B cell (primary cell): ENCODE measurements around the gene CBX2. TPM values are rescaled to one million over a fixed set of nuclear protein-coding genes. Genes with fewer than 3 reads are reported as not detected.

Source experiments
- ATAC-seq: fragments of 200-7000 bp; cut with Tn5 transposase; one replicate; pipeline ENCODE4 v1.10.0; 2021; ENCODE audit warnings: low read depth, mild to moderate bottlenecking, moderate number of reproducible peaks, moderate library complexity
- CTCF ChIA-PET: fragments of 350-600 bp; sonication (Branson Sonifier 250); formaldehyde crosslinking; loops from one replicate; lab custom pipeline; 2021; ENCODE audit warnings: antibody characterized with exemption, inconsistent platforms; lab: Charles Lee
- POLR2A ChIA-PET: fragments of 350-600 bp; sonication (Branson Sonifier 250); formaldehyde crosslinking; loops from one replicate; lab custom pipeline; 2021; ENCODE audit warnings: antibody characterized with exemption; lab: Charles Lee
- DNase-seq: peaks from one replicate; pipeline ENCODE4 v3.0.0; 2013
- H2AFZ ChIP-seq: 2 replicates; pipeline ENCODE4 v1.6.1; 2012; ENCODE audit warnings: mild to moderate bottlenecking, low read depth, low read length; ENCODE audit not compliant: insufficient read depth, poor library complexity, severe bottlenecking
- H3K27ac ChIP-seq, 2 donors: 1 replicate in 1 of 2; 2 replicates in 1 of 2; pipeline ENCODE4 v1.5.1; 2012 to 2013; ENCODE audit warnings: low read length in 2 of 2, mild to moderate bottlenecking in 2 of 2, moderate library complexity in 1 of 2
- H3K27me3 ChIP-seq, 4 experiments: fragments of 200-600 bp in 1 of 4; sonication (generic) in 1 of 4; replicated peaks in 1 of 4; 1 replicate in 2 of 4; 2 replicates in 2 of 4; pipeline versions ENCODE4 v1.6.1 to v1.7.0; 2013 to 2016; ENCODE audit warnings: low read length in 3 of 4, mild to moderate bottlenecking in 2 of 4, mixed read lengths in 1 of 4, moderate library complexity in 1 of 4; ENCODE audit not compliant: insufficient read depth in 4 of 4, control insufficient read depth in 3 of 4; ENCODE audit errors: control extremely low read depth in 1 of 4
- H3K36me3 ChIP-seq, 2 experiments: replicated peaks in 1 of 2; 1 replicate in 1 of 2; 2 replicates in 1 of 2; pipeline versions ENCODE4 v1.6.1 to v1.7.1; 2013; ENCODE audit warnings: low read length in 1 of 2; ENCODE audit not compliant: insufficient read depth in 2 of 2, control insufficient read depth in 1 of 2; ENCODE audit errors: control extremely low read depth in 1 of 2, extremely low read depth in 1 of 2
- H3K4me1 ChIP-seq, 2 donors: fragments of 200-600 bp in 1 of 2; sonication (generic) in 1 of 2; 1 replicate in 1 of 2; 2 replicates in 1 of 2; pipeline versions ENCODE4 v1.5.1 to v1.6.1; 2013 to 2017; ENCODE audit warnings: low read length in 2 of 2; ENCODE audit not compliant: control insufficient read depth in 2 of 2, insufficient read depth in 2 of 2
- H3K4me2 ChIP-seq: replicated peaks from 2 replicates; pipeline ENCODE3; 2012; ENCODE audit warnings: mild to moderate bottlenecking, low read depth, low read length; ENCODE audit not compliant: poor library complexity, severe bottlenecking
- H3K4me3 ChIP-seq, 5 experiments: fragments of 200-600 bp in 1 of 5; sonication (generic) in 1 of 5; 1 replicate in 3 of 5; 2 replicates in 2 of 5; pipeline versions ENCODE4 v1.5.1 to v1.7.0; 2011 to 2016; ENCODE audit warnings: low read length in 4 of 5, mild to moderate bottlenecking in 4 of 5, low read depth in 2 of 5, control low read depth in 1 of 5, moderate library complexity in 1 of 5; ENCODE audit not compliant: insufficient read depth in 1 of 5; ENCODE audit errors: control extremely low read depth in 1 of 5, extremely low read depth in 1 of 5
- H3K79me2 ChIP-seq: fragments of 200-600 bp; sonication (generic); one replicate; pipeline ENCODE4 v1.6.0; 2016; ENCODE audit warnings: low read length; ENCODE audit not compliant: control insufficient read depth, insufficient read depth
- H3K9ac ChIP-seq: fragments of 200-600 bp; sonication (generic); 2 replicates; pipeline ENCODE4 v1.6.1; 2017; ENCODE audit warnings: mild to moderate bottlenecking, low read length, moderate library complexity
- H3K9me3 ChIP-seq, 3 donors: one replicate each; pipeline versions ENCODE4 v1.6.1 to v1.7.1; 2013; ENCODE audit warnings: low read length in 2 of 3; ENCODE audit not compliant: control insufficient read depth in 2 of 3, insufficient read depth in 1 of 3; ENCODE audit errors: control extremely low read depth in 1 of 3
- H4K20me1 ChIP-seq: 2 replicates; pipeline ENCODE4 v1.6.0; 2012; ENCODE audit warnings: mild to moderate bottlenecking, low read length; ENCODE audit not compliant: insufficient read depth, control insufficient read depth, poor library complexity, severe bottlenecking
- H3K27ac Mint-ChIP-seq: one replicate; pipeline ENCODE4 v1.8.0; 2021; ENCODE audit warnings: mixed read lengths
- H3K27me3 Mint-ChIP-seq: one replicate; pipeline ENCODE4 v1.8.0; 2021; ENCODE audit warnings: mixed read lengths
- H3K4me1 Mint-ChIP-seq: one replicate; pipeline ENCODE4 v1.8.0; 2021; ENCODE audit warnings: mixed read lengths
- H3K4me3 Mint-ChIP-seq: one replicate; pipeline ENCODE4 v1.8.0; 2021; ENCODE audit warnings: mixed read lengths
- H3K9me3 Mint-ChIP-seq: one replicate; pipeline ENCODE4 v1.8.0; 2022; ENCODE audit warnings: mixed read lengths; ENCODE audit not compliant: insufficient read depth
- EZH2 ChIP-seq: IDR thresholded peaks from 2 replicates; pipeline ENCODE4 v1.6.1; 2012; ENCODE audit warnings: borderline replicate concordance, low read depth, mild to moderate bottlenecking, moderate library complexity, low read length; ENCODE audit not compliant: insufficient read depth, poor library complexity, severe bottlenecking
- WGBS: methylation state at CpG from one replicate; pipeline ENCODE4 v1.1.5; 2013; ENCODE audit warnings: missing lambda C conversion rate; ENCODE audit not compliant: insufficient coverage; 5-methylcytosine and 5-hydroxymethylcytosine counted together
- intact Hi-C: fragments of 100-400 bp; cut with micrococcal nuclease; formaldehyde crosslinking; loops from one replicate; pipeline ENCODE4 v1.10.0; 2022
- polyA plus RNA-seq: library from polyadenylated mRNA; depleted of rRNA; stranded (reverse); fragments of >200 nt; gene quantifications from 2 replicates; pipeline ENCODE4 v1.2.3, GENCODE V29; 2012
- total RNA-seq, 2 donors: library from RNA; stranded (reverse); fragments of 120-200 nt in 1 of 2; gene quantifications; 1 replicate in 1 of 2; 2 replicates in 1 of 2; pipeline versions ENCODE4 v1.2.3 to v1.2.4, GENCODE V29; 2013 to 2022
- TF ChIP-seq, protein P1 (sequence below): fragments of 200-600 bp; IDR thresholded peaks from one replicate; pipeline ENCODE4 v1.8.0; 2022; ENCODE audit warnings: antibody characterized with exemption, mild to moderate bottlenecking

The CBX2 gene
- total and polyA plus RNA-seq, 2 donors (not counting 1 experiment from before 2014, with no cell fraction given) = 0.10 to 0.47 TPM

- peak overlapping the region; percentile 53 for H3K4me2 ChIP-seq
- ChIA-PET CTCF (interaction anchor here (1.0 to 4.5 kb wide), 2 partner anchors 14 to 168 kb away, joined by 3 to 19 read pairs; no protein-coding TSS in a partner anchor), POLR2A (no interaction called here)
- ATAC-seq = no peak
- peaks cover 23% of the 10 kb centered on the region for H3K4me1 Mint-ChIP-seq
- no peaks in the 10 kb centered on the region for H3K9me3 Mint-ChIP-seq
- H3K4me3 Mint-ChIP-seq = no peak overlapping the region
- no peak overlapping the region for H3K27ac ChIP-seq
- H4K20me1 ChIP-seq = no peaks in the 10 kb centered on the region
- H3K4me1 ChIP-seq = peaks cover 25 to 28% of the 10 kb centered on the region in 2 donors
- peak; percentile 41 for DNase-seq
- 7% methylated on average over 70 of the region's 74 CpGs for WGBS
- H3K9me3 ChIP-seq = peaks cover 0 to 19% (median 0%) of the 10 kb centered on the region in 3 donors
- H3K79me2 ChIP-seq = no peaks in the 10 kb centered on the region
- intact Hi-C loops = loop anchor here (5.0 kb wide), 2 partner anchors 90 to 245 kb away; partner anchors contain the start of gene CBX4
- peaks cover 0 to 58% (median 33%) of the 10 kb centered on the region in 4 experiments for H3K27me3 ChIP-seq
- peaks cover 46% of the 10 kb centered on the region for H3K27me3 Mint-ChIP-seq
- no peak overlapping the region for H3K9ac ChIP-seq
- no peak overlapping the region for H2AFZ ChIP-seq
- peak overlapping the region; percentile 50 for H3K27ac Mint-ChIP-seq
- no peak overlapping the region for H3K4me3 ChIP-seq
- H3K36me3 ChIP-seq = no peaks in the 10 kb centered on the region
- TF ChIP-seq, protein P1, sequence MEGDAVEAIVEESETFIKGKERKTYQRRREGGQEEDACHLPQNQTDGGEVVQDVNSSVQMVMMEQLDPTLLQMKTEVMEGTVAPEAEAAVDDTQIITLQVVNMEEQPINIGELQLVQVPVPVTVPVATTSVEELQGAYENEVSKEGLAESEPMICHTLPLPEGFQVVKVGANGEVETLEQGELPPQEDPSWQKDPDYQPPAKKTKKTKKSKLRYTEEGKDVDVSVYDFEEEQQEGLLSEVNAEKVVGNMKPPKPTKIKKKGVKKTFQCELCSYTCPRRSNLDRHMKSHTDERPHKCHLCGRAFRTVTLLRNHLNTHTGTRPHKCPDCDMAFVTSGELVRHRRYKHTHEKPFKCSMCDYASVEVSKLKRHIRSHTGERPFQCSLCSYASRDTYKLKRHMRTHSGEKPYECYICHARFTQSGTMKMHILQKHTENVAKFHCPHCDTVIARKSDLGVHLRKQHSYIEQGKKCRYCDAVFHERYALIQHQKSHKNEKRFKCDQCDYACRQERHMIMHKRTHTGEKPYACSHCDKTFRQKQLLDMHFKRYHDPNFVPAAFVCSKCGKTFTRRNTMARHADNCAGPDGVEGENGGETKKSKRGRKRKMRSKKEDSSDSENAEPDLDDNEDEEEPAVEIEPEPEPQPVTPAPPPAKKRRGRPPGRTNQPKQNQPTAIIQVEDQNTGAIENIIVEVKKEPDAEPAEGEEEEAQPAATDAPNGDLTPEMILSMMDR = no peak
- TF ChIP-seq EZH2 = no peak
Observed at GRCh38 chr17:79747508-79748294, 30.2 kb upstream of the CBX2 start.
